Suppressor macrophage treated with lipopolysaccharide for 4 hours (primary cell): Measurements from ENCODE around the gene TMEM106C.

ENCODE experiments used
- DNase-seq: peaks from one replicate; pipeline ENCODE4 v3.0.0-alpha.2; 2020

The TMEM106C gene

DNA sequence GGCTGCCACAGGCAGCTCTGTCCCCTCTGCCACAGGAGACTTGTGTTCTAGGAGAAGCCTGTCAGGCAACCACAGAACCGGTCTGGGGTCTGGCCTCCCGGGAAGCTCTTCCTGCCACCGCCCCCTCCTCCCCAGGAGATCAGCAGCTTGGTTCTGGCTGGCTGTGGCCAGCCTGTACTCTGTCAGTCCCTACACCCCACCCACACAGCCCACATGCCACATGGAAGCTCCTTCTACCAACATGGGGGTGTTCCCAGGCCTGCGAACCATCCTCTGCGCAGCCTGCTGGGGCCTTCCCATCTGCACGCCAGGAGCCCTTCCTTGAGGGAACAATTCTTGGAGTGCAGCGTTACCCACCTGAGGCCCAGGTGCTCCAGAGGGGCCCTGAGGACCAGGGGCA is 16.8 kb downstream of the TMEM106C start:
- DNase-seq, result no peak

DNA sequence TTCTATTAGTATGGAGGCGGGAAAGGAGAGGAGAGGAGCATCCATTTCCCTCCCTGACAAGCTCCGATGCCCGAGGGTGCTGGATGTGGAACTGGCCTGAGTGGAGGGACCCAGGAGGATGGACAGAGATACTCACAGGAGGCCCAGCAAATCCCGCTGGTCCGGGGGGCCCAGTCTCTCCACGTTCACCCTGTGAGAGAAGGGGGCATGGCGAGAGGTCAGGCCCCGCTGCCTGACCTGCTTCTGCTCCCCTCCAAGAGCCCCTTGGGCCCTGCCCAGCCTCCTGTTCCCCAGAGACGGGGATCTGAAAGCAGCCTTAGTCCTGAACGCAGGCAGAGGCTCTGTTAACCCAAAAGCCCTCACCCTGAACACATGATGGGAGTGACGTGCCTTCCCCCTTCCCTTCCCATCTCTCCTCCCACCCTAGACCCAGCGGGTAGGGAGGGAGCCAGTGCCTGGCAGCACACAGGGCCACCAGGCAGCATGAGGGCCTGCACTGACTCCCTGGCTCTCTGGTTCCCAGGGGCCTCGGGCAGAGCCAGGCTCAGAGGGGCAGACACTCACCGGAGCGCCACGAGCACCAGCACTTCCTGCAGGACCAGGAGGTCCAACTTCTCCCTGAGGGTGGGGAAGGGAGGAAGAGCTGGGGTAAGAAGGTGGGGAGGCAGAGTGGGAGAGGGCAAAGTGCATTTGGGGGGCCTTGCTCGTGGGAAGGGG is 17.5 kb downstream of the TMEM106C start:
- DNase-seq, result no peak

DNA sequence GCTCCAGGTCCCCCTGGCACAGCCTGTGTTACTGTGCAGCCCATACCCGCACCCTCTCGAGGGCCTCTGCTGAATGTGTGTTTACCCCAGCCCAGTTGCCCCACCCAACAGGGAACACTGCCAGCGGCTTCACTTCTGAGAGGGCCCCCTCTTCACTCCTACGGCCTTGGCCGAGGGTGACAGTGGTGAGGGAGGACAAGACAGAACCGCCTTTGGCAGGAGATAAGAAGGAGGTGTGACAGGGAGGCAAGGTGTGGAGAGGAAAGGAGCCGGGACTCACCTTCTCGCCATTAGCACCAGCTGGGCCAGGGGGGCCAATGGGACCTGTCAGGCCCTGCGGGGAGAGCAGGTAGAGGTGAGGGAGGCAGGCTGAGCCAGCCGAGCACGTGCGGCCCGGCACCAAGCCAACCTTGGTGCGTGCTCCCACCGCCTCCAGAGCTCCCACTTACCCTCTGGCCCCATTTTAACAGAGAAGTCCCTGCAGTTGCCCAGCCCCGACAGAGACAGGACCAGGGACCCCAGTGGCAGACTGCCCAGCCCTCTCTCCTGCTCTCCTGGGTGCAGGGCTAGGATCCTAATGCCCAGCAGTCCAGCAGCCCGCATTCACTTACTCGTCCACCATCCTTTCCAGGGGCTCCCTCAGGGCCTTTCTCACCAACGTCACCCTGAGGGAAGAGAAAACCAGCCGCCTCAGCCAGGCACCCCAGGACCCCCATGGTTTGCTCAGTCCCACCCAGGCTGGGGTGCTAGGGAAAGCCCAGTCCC is 18.3 kb downstream of the TMEM106C start:
- no peak for DNase-seq

DNA sequence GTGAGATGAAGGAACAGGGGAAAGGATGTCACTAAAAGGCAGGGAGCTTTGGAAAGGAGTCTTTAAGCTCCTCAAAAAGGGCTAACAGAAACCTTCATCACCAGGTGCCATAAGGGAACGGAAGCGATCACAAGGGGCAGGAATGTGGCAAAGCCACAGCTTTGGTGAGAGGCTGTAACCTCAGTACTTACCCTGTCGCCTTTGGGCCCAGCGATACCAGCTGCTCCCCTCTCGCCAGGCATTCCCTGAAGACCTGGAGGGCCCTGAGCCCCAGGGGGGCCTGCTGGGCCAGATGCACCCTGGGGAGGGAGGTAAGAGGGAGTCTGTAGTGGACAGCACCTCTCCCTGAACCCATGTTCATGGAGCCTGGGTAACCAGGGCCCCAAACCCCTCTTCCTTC is 18.9 kb downstream of the TMEM106C start:
- no peak for DNase-seq

DNA sequence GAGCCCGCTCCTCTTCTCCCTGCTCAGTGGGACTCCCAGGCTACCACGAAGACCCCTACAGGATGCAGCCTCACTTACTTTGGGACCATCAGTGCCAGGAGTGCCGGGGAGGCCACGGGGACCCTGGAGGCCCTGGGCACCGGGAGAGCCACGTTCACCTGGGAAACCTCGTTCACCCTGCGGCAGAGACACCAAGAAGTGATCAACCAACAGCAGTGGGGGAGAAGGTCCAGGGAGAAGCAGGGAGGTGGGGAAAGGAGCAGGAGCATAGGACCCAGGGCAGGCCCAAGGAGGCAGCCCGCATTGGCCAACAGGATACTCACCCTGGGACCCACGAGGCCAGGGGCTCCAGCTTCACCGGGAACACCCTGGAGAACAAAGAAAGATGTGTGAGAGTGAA is 19.4 kb downstream of the TMEM106C start:
- DNase-seq, result no peak

DNA sequence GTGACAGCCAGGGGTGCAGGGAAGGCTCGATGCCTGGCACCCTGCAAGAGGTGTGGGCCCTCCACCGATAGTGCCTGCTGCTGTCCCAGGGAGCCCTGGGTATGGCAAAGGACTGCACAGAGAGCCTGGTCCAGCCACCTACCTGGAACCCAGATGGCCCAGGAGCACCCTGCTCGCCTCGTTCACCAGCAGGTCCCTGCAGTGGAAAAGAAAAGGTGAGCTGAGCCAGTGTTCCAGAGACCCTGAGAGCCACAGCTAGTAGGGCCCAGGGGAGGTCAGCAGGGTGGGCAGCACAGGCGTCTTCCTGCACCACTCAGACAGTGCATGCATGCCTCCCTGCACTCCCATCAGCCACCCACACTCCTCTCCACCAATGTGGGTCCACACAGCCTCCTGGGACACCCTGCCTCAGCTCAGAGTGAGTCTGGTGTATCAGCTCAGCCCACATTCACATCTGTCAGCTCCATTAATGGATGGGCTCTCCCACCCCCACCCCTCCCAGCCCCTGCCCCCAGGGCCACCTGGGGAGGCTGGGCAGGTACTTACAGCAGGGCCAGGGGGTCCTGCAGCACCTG is 20.2 kb downstream of the TMEM106C start:
- no peak for DNase-seq

DNA sequence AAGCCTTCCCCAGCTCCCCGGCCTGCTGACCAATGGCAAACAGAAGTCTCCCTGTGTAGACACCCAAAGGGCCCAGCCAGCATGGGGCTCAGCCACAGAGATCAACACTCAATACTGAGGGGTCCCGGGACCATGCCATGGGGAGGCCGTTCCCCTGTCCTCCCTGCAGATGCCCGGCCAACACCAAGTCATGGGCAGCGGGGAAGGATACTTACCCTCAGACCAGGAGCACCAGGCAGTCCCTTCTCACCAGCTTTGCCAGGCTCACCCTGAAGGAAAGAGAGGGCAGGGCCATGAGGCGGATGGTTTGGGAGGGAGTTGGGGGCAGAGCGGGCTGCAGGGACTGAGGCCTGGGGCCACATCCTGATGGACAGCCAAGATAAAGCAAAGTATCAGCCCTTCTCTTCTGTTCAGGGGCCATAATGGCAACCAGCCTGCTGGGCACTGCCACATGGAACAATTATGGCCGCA is 21.0 kb downstream of the TMEM106C start:
- no peak for DNase-seq

DNA sequence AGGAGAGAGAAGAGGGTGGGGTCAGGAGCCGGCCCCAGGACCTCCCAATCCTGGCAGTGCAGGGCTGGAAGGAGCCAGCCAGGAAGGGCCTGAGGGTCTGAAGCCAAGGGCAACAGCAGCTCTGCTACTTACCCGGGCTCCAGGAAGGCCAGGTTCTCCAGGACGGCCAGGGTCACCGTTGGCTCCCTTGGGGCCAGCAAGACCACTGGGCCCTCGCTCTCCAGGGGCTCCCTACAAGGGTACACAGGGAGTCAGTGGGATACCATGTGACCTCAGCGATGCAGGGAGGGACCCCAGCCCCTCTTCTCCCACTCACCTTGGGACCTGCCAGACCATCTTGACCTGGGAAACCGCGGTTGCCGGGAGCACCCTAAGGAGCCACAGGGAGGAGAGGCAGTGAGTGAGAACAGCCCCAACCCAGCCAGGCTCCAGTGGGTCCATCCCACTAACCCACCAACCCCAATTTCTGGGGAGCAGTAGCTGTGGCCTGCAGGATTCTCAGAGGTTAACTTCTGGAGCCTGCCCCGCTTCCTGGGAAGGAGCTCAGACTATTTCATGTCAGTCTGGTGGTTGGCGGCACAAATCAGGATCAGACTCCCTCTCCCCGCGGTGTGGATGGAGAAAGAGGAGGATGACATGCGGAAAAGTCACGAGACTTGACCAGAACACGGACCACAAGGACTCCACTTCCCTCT is 22.3 kb downstream of the TMEM106C start:
- no peak for DNase-seq

DNA sequence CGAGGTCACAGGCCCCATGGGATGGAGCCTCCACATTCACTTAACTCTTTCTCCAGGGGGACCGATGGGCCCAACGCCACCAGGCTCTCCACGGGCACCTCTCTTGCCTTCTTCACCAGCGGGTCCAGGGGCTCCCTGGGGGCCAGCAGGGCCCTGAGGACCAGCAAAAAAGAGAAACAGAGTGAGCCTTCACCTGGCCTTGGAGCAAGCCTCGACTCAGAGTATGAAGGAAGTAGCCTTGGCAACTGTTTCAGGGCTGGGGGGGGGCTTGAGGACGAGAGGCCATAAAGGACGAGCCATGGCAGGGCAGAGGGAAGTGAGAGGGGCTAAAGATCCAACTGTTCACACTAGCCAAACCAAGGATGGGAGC is 22.9 kb downstream of the TMEM106C start:
- DNase-seq, result no peak

DNA sequence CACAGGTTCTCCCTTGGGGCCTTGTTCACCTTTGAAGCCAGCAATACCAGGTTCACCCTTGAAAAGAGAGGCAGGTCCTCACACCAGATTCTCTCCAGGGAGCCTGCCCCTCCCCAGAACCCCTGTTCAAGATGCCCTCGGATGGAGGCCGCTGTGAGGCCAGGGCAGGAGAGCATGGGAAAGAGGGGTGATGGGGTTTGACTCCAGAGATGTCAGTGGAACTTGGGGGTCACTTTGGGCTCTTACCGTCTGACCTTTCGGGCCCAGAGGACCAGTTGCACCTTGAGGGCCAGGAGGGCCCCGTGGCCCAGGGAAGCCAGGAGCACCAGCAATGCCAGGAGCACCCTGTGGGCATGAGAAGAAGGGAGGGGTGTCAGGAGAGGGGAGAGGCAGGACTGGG is 23.4 kb downstream of the TMEM106C start:
- DNase-seq, result no peak

DNA sequence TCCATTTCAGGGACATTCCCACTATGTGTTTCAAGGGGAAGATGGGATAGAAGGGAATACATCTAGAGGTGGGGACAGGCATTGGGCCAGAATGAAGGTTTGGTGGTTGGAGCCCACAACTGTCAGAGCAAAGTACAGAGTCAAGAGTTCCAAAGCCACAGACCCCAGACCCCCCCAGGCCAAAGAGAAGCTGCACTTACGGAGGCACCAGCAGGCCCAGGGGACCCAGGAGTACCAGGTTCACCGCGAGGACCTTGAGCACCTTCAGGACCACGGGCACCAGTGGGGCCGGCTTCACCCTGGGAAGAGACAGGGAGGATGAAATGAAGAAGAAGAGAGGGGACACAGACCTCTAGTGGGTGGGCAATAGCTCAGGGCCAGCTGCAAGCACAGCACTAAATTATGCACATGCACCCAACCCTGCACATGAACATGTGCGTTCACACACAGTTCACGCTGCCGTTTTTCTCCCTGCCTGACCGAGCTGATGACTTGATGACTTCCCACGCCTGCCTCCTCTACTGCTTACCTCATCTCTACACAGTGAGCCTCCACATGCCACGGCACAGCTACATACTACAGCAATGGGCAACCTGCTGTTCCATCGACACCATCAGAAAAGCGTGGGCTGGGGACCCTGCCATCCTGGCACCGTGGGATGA is 24.1 kb downstream of the TMEM106C start:
- no peak for DNase-seq

DNA sequence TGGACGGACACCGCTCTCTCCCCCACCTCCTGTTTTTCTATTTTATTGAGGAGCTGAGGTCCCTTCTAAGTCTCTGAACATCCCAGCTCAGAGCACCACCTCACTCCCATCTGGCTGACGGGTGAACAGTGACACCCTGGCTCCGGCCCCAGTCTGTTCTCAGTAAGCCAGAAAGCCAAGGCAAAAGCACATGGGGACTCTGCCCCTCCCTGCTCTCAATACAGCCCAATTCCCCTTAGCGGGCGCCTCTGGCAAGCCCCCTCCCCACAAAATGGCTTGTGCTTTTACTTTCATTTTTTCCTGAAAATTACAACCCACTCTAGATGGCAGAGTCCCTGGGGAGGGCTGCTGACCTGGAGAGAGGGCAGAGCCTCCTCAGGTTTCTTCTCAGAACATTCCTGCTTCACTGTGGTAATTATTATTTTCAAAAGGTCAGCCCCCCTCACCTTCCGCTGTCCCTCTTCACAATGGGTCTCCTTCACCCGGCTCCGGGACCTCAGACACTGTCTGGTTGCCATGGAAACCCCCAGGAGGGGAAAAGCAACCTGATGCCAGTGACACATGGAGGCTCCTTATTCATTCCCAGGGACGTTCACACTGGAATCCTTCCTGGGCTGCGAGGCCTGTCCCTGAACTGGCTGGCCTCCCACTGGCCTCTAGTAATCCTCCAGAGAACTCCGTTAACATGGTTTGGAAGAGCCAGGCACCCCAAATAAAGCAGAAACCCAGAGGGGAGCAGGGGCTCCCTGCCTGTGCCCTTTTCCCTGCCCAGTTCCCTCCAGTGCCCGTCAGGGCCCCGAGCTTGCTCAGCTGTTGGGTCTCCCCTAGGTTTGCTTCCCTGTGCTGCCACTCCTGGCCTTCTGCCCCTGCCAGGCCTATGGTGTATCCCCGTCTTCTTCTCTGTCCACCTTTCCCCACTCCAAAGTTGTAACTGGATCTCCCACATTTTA is 25.0 kb downstream of the TMEM106C start:
- no peak for DNase-seq

DNA sequence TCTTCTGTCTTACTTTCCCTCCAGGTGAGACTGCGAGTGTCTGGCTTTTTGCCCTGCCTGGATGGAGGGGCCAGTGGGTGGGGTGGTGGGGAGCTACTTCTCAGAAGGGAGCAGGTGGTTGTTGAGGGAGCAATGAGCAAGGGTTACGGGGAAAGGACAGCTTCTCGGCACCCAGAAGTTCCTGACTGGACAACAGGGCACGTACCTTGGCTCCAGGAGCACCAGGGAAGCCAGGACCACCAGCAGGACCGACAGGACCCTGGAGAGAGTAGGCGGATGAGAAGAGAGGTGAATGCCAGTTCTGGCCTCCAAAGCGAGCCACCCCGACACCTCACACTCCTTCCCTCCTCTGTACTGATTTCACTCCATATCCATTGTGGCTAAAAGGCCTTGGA is 25.6 kb downstream of the TMEM106C start:
- DNase-seq, result no peak

DNA sequence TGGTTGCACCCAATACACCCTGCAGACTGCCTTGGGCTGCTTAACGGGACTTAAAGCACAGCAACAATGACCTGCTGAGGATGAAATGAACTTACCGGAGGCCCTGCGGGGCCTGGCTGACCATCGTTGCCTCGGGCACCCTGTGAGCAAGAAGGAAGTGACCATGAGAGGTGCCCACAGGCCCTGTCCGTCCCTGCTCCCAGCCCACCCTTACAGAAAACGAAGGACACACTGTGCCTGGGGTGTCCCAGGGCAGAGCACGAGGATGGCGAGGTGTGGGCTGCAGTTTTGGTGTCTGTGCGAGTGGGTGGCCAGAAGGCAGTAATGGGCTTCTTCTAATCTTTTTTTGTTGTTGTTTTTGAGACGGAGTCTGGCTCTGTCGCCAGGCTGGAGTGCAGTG is 26.3 kb downstream of the TMEM106C start:
- no peak for DNase-seq

DNA sequence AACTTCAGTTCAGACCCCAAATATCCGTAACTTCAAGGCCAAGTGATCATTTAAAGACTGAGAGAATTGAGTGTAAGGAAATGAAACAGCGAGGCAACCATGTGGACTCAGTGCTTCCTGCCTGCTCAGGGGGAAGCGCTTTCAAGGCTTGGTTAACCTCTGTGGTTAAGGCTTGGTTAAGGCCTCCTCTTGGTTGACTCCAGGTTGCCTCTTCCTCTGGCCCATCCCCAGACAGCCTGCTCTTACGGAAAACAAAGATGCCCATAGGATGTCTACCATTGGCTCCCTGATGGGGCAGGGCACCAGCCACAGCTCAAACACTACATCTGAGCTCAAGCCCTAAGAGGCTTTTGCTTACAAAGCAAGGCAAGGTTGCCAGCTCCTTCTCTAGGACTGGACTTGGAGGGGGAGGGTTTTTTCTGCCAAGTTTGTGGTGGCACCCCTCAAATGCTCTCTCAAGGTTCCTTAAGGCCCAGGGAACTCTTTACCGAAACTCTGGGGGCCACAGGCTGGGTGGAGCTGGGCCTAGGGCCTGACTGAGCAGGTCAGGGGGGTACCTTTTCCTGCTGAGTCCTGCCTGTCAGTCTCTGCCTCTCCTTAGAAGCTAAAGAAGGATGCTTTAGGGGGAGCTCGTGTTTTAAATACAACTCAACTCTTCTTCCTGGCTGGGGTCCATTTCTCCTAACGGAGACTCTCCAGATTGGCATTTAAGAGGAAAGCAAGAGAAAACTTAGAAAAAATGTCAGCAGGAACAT is 27.1 kb downstream of the TMEM106C start:
- no peak for DNase-seq

DNA sequence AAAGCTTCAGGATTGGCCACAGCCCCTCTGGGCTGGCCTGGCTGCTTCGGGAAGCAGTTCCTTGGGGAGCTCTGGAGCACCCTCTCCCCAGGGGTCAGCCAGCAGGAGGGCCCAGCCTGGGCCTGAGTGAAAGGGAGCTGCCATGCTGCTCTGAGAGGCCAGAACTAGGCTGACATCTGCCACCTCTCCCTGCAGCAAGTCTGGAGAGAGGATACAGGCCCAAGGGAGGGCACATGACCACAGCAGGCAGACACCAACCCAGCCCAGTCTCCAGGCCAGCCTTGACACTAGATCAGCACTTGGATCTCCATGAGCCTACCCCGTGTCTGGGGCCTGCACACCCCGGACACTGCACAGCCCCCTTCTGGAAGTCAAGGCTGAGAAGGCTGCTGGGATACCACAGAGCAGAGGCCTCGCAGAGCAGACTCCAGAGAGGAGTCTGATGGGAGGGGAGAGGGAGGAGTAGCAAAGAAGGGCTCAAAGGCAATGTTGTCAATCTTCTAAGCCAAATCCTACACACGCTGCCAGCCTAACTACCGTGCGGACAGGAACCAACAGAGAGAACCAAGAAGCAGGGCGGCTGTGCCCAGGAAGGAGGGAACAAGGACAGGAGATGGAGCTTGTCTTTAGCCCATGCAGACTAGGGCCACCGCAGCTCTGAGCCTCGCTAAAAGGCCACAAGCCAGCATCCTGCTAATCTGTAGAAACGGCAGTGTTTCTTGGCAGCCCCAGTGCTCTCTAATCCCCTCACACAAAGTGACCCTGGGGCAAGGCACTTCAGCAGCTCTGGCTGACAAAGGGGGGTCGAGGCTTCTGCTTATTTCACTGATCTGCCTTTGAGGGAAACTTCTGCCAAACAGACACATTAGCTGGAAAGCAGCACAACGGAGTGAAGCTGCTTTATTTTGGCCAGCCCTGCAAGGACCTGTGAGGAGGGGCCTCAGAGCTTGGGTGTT is 28.0 kb downstream of the TMEM106C start:
- DNase-seq, result no peak

DNA sequence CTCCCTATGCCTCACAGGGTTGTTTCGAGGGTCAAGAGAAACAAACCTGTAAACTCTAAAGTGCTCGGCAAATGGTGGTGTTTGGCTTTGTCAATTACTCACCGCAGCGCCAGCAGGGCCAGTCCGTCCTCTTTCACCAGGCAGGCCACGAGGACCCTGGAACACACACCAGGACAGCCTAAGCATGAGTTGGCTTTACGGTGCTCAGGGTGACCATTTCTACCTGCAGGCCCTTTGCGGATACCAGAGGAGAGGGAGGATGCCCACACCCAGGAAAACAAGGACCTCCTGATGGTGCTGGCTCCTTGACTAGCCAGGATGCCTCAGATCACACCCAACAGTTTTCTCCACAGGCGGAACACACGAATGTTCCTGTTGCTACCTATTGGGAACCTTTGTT is 29.4 kb downstream of the TMEM106C start:
- DNase-seq, result no peak

DNA sequence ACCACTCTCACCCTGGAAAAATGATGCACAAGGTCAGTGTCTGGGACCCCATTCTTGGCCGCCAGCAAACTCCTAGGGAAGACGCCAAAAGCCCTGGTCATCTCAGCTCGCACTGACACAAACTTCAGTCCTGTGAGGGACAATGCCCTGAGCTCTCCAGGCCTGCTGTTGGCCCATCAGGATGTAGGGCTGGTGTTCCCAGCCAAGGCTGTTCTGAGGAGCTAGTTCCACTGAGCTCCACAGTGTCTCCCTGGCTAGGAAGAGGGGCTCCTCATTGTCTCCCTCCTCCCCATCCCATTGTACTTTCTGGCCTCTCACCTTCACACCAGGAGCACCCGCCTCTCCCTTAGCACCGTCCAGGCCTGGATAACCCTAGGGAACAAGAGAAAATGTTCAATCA is 30.1 kb downstream of the TMEM106C start:
- no peak for DNase-seq

DNA sequence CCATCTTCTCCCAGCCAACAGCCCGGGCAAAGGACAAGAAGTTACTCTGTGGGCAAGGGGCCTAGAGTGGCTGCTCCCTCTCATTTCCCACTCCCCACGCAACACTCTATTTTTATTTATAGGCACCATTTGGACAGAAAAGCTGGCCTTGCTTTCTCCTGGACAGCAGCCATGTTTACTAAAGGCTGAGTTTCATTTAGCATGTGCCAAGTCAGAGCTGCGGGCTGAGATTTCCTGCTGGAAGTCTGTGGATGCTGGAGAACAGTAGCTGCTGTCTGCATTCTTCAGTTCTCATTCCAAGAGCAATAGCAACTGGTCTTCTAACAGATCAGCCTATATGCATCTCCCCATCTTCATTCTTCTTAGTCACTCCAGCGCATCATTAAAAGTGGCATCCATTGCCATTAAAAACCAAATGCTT is 32.6 kb downstream of the TMEM106C start:
- no peak for DNase-seq

DNA sequence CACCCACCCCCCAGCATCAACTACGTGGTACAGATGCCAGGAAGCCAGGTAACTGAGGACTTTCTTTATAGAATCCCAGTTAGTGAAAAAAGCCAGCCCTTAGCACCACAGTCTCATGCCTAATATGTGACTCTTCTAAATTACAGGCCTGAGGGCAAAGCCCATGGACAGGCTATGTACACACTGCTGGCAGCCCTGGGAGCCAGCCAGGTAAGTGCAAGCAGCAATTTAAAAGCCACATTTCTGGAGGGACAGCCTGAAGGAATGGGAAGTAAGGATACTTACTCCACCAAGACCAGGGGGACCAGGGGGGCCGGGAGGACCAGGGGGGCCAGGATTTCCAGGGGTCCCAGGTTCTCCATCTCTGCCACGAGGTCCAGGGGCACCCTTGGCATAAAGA is 33.9 kb downstream of the TMEM106C start:
- no peak for DNase-seq
